HG03280 (cell line): ENCODE measurements around the gene DAPP1.

Source experiments
- ATAC-seq: cut with Tn5 transposase; IDR thresholded peaks from one replicate; pipeline ENCODE4 v1.9.1; 2021; ENCODE audit warnings: mild to moderate bottlenecking, moderate library complexity; ENCODE audit not compliant: unreplicated experiment

DAPP1 gene

DNA sequence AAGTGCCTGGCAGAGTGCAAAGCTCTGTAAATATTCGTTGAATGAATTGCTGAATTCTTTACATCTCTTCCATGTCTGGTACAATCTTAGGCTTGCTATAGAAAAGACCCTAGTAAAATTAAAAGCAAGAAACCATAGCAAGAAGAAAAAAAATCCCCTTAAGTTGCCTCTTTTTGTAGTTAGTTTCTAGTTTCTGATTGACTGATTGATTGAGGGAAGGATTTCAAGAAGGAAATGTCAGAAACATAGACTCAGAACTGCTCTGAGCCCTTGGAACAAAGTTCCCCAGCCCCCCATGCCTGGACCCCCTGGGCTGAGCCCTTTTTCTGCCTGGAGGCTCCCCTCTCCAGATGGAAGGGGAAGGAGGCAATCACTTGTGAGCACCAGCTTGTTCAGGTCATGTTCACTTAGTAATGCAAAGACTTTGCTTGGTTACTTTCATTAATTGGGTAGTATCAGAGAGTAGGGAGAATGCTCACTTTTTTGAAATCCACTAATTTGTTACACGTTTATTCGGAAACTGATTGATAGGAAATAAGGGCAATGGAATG is 35.6 kb downstream of the DAPP1 start:
- ATAC-seq = no peak

DNA sequence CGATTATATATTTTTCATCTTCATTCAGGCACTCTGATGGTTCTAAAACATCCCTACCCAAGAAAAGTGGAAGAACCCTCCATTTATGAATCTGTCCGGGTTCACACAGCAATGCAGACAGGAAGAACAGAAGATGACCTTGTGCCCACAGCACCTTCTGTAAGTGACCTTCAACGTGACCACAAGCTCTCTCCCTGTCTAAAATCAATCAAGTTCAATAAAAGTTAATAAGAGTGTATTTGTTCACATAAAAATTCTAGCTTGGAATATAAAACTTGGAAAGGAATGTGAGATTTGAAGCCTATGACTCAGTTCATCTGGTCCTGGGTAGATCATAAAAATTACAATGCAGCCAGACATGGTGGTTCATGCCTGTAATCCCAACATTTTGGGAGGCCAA is 36.6 kb downstream of the DAPP1 start:
- ATAC-seq = no peak

DNA sequence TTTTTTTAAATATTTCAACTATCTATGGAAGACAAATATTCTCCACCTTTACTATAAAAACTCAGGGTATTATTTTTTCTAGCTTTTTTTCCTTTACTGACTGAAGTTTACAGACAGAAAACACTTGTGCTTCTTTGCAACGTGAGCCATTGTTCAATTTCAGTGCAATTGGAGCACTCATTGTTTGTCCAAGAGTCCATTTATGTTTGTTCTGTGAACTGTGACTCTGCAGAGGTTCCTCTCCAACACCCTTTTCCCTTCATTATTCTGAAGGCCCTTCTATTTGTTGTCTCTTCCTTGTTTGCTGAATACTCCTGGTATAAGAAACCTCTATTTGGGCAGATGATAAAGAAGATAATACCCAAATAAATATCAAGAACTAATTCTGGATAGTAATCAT is 37.4 kb downstream of the DAPP1 start:
- no peak for ATAC-seq

DNA sequence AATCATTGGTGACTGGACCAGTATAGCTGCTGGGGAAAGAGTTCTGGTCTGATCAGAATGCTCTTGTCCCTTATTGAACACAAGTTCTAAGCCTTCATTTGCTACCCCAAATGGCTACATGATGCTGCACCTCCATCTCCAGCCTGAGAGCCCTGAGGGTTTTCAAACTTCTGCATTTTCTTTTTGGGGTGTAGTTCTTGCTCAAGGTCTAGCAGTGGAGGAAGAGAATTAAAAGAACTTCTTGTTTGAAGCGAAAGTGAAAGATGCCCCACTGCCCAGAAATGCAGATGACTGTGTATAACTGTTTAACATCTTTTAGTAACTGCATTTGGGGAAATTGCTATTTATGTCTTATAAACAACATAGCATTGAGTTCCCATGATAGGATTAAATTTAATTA is 39.1 kb downstream of the DAPP1 start:
- ATAC-seq = peak; percentile 56

DNA sequence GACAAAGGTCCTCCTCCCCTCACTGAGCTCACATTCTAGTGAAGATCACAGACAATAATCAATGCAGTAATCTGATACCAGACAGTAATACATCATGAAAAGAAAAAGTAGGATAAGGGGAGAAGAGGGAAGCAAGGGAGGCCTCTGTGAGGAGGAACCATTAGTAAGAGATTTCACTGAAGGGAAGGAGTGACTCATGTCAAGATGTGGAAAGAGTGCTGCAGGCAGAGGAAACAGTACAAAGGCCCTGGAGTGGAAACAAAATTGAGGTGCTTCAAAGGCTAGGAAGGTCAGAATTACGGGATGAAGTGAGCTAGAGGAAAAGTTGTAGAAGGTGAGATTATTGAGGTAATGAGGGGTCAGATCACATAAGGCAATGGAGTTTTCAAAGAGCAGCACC is 39.5 kb downstream of the DAPP1 start:
- no peak for ATAC-seq

DNA sequence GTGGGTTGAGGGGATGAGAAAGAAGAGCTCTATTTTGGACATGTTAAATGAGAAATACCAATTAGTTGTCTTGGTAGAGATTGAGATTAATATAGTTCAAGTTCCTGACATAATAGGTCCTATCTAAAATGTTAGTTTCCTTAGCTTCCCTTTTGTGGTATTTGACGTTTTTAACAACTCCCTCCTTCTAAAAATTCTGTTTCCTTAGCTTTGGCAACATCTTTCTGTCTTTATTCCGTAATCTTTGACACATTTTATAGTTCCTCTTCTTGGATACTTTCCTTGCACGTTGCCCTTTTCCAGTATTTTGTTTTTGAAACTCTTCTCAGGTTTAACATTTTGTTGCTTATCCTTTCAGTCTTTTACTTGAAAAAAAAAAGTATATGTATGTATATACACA is 40.7 kb downstream of the DAPP1 start:
- ATAC-seq = no peak

DNA sequence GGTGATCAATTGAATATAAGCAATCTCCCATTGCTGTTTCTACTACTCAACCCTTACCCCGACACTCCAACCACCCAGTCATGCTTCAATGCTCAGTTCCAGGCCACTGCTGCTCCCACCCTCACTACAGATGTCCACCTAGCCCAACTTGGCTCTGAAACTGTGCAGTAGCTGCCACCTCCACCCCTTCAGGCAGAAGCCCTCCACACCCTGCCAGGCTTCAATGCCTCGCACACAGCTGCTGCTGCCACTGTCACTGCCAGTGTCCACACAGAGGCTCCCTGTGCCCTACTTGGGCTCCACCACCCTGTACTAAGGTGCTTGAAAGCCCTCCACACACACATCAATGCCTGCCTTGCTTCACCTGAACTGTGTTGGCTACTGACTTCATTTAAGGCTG is 43.0 kb downstream of the DAPP1 start:
- ATAC-seq = no peak

DNA sequence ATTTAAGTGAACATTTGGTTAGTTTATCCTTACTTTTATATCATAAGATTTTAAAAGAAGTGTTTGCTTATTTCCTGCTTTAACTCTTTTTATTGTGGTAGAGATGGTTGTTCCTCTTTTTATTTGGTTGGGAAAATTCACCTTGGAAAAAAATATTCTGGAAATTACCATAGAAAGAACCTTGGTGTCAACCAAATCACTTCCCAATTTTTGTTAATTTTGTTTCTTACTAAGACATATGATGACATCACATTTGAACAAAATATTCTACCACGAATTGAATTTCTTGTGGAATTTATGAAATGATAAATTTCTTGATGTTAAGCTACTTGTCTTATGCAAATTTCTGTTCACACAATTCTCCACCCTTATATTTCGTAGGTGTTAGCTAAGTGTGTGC is 43.9 kb downstream of the DAPP1 start:
- no peak for ATAC-seq

DNA sequence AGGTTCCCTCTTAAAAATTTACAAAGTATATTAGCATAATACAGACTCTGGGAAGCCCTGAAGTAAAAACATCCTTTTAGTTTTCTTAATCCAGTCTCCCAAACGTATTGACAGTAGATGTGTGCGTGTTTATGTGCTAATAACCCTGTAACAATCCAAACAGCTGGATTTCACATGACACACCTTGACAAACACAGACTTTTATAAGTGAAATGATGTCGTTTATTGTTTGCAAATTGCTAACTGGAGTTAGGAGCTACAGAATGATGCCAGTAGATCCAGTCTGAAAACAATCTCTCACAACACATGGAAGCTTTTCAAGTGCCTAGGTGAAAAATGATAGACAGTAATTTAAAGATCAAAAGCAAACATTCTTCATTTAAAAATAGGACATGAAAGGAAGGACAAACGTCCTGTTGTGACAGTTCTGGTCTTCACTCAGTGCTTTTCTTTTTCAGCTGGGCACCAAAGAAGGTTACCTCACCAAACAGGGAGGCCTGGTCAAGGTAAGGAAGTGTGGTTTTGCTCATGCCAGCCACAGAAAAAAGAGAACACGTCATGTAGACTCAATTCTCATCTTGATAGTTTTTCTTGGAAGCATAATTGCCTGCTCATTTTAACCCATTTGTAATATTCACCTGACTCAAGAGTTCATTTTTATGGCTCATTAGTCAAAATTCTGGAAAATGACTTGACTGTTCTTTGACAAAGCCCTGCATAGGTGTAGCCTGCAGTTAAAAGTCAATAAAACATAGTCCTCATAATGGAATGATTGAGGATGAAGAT is 44.7 kb downstream of the DAPP1 start:
- ATAC-seq = peak; percentile 86

DNA sequence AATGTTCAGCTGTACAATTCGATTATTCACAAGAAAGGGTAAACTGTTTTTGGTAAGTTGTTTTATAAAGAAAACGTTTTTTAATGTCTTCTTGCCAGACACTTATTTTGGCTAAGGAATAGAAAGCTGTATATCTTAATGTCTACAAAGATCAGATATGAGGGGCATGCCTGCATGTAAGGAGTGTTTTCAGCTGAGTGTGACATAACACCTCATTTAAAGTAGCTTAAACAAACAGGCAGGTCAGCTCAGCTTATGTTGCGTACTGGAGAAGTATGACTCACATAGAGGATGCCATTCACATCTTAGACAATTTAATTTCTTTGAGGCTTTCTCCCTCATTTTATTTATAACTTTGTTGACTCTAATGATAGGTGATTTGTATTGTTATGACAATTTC is 47.2 kb downstream of the DAPP1 start:
- no peak for ATAC-seq

DNA sequence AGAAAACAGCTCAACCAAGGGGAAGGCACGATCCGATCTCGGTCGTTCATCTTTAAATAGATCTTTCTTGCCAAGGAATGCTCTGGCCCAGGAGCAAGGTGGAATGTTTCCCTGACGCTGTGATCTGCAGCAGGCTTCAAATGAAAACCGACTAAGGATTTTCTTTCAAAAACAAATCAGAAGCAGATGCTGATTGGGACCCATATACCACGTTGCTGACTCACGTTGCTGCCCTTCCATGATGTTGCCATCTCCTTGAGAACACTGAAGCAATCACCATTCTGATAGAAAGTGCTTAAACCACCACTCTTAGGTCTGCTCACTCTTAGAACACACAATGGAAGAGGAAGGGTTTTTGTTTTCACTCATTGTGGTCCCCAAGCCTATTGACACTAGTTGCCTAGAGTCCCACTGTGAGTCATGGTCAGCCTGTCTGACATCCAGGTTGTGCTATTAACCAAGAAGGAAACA is 51.5 kb downstream of the DAPP1 start:
- ATAC-seq = no peak

DNA sequence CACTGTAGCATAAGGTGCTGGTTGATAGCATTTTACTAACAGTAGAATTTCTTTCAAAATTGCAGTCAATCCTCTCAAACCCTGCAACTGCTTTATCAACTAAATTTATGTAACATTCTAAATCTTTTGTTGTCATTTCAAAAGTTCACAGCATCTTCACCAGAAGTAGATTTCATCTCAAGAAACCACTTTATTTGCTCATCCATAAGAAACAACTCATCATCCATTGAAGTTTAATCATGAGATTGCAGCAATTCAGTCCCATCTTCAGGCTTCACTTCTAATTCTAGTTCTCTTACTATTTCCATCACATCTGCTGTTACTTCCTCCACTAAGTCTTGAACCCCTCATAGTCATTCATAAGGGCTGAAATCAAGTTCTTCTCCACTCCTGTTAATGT is 55.9 kb downstream of the DAPP1 start:
- no peak for ATAC-seq

DNA sequence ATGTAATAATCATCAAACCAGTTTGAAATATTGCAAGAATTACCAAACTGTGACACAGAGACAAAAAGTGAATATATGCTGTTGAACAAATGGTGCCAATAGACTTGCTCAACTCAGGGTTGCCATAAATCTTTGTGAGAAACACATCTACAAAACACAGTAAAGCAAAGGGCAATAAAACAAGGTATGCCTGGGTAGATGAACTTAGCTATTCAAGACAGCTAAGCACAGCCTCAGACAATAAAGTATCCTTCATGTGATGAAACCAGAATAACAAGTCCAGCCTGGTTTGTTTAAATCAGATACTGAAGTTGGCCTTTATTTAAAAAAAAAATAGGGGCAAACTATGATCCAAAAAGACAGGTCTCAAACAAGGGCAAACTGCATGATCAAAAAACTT is 58.4 kb downstream of the DAPP1 start:
- no peak for ATAC-seq

DNA sequence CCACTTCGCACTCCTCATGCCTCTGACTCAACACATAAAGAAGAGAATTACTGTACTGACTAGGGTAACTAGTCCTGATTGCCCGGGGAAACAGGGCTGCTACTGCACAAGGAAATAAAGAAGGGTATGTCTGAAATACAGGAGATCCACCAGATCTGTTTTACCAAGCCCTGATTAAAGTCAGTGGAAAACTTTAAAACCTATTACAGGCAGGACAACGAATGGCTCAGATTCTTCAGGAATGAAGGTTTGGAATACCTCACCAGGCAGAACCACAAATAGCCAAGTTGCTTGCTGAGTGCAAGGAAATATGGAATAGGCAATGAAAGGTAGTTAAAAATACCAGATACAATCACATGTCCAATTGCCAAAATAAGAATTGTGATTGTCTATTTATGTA is 60.3 kb downstream of the DAPP1 start:
- no peak for ATAC-seq

DNA sequence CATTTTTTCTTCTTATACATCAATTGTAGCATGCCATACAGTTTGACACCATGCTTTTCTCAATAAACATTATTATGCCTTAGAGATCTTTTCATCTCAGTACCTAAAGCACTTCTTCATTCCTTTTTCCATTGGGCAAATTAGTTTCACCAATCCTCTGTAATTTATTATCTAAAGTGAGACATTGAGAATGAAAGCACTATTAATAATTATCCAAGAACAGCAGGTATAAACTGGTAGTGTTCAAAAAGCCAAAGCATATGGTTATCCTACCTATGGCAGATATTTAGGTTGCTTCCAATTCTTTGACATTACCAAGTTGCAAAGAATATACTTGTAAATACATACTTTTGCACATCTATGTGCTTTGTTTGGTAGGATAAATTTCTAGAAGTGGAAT is 62.0 kb downstream of the DAPP1 start:
- ATAC-seq = no peak

DNA sequence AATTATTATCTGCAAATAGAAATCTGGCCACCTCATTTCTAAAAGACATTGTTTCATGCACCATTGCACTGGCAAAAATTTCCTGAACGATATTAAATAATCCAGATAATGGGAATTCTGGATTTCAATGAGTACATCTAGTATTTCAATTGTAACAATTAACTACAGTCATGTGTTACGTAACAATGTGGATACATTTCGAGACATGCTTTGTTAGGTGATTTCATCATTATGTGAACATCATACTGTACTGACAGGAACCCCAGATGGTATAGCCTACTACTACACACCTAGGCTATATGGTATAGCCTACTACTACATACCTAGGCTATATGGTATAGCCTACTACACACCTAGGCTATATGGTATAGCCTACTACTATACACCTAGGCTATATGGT is 62.8 kb downstream of the DAPP1 start:
- no peak for ATAC-seq

DNA sequence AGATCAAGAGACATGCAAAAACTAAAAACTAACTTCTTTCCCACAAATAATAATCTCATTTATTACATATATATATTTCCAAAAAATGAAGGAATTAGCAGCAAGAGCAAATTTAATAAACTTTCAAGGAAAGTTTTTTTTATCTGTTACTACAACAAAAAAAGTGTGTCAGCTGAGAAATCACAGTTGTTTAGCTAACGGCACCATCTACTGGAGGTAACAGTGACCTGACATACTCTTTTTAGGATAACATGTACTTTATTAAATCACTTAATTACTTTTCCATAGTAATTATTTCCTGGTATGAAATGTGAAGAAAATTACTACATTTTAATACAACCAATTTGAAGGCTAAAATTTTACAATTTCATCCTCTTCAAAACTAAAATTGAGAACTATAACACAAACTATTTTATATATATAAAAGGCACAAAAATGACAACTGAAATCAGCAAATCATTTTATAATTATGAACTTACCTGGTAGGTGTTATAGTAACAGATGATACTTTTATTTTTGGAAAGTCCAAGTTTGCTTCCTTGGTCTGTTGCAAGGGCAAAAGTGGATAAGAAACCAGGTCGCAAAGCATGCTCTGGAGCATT is 68.5 kb downstream of the DAPP1 start:
- peak; percentile 59 for ATAC-seq

DNA sequence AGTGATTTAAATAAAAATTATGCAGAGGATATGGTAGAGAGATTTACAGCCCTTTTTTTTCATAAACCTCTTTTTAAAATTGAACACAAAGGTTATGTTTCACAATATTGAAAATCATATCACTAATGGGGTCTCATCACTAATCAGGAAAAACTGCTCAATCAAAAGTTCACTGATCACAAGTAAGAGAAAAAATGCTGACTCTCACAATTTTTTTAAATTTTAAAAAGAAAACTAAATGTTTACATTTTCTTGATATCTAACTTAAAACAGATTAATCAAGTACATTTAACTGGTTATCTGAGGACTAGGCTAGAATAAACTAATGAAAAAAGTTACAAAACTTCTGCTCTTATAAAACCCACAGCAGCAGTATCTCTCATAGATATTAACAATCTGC is 69.1 kb downstream of the DAPP1 start:
- ATAC-seq = no peak

DNA sequence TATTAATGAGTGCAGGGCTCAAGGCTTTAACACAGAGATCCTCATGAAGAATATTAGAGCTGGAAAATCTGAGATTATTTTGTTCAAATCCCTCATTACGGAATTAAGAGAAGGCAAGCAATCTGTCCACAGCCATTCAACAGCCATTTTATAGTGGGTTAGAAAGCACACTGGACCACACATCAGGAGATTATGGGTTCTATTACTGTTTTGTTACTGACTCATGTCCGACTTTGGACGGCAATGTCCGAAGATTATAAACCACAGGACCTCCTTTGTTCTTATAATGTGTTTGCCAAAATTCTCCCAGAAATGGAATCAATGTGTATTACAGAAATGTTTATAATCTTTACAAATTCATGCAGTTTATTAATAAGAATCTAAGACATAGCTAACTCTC is 69.5 kb downstream of the DAPP1 start:
- no peak for ATAC-seq

DNA sequence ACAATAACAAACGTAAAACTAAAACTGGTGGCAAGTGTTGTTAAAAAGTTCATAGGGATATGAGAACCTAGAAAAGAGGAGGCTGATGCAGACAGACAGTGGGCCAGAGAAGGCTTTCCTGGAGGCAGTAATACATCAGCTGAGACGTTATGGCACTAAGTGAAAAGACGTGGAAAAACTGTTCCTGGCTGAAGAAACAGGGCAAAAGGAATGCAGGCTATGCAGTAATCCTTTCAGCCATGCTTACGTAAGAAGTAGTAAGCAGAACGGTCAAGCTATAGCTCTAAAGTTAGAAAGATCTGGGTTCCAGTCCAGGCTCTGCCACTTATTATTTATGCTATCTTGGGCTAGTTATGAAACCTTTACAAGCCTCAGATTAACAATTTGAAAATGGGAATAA is 71.2 kb downstream of the DAPP1 start:
- ATAC-seq = no peak

DNA sequence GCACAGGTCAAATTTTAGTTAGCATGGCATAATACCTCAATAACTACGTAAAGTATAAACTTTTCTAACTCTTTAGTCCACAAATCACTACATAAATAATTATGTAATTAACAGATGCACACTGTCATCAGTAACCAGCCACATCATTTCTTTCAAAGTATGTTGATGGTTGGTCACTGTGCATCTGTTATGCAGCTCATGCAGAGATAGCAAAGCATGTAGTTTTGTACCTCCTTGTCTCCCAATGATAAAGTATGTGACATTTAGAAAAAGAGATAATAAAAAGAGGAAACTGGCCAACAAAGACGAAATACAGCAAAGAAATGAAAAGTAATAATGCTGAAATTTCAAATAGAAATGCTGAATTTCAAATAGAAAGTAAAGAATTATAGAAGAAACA is 74.7 kb downstream of the DAPP1 start:
- no peak for ATAC-seq

DNA sequence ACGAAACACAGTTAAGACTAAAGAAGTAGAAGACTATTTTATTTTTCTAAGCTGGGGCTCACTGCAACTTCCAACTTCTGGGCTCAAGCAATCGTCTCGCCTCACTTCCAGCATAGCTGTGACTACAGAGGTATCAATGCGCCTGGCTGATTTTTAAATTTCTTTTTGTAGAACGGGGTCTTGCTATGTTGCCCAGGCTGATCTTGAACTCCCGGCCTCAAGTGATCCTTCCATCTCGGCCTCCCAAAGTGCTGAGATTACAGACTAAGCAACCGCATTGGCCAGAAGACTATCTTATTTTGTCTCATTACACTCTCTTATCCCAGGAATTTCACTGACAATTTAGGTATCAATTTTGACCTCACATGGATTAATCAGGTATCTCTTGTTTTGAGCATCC is 76.4 kb downstream of the DAPP1 start:
- no peak for ATAC-seq

DNA sequence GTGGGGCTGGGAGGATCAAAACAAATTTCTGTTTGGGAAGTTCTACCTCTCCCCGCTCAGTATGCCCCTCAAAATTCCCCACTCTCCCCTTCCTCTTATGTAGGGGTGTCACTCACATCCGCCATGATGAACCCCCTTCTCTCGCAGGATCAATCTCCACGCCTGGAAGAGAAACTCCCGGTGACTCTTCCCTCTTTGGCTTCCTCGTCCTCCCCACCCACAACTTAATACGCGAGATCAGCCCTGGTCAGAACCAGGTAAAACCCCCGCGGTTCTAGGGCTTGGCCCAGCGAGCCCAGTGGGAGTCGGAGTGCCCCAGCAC is 77.2 kb downstream of the DAPP1 start:
- no peak for ATAC-seq
